Stimulated activated CD4-positive, alpha-beta T cell treated with anti-CD3 and anti-CD28 coated beads, Interleukin-1b, Interleukin-23, amount 100 ng/mL, for 1 hour (primary cell): Measurements from ENCODE around the gene CYTH2.

ENCODE experiments used
- DNase-seq, 2 donors: peaks; one replicate each; pipeline ENCODE4 v3.0.0-alpha.2; 2020; ENCODE audit warnings: low read depth in 2 of 2

The CYTH2 gene, protein sequence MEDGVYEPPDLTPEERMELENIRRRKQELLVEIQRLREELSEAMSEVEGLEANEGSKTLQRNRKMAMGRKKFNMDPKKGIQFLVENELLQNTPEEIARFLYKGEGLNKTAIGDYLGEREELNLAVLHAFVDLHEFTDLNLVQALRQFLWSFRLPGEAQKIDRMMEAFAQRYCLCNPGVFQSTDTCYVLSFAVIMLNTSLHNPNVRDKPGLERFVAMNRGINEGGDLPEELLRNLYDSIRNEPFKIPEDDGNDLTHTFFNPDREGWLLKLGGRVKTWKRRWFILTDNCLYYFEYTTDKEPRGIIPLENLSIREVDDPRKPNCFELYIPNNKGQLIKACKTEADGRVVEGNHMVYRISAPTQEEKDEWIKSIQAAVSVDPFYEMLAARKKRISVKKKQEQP

DNA sequence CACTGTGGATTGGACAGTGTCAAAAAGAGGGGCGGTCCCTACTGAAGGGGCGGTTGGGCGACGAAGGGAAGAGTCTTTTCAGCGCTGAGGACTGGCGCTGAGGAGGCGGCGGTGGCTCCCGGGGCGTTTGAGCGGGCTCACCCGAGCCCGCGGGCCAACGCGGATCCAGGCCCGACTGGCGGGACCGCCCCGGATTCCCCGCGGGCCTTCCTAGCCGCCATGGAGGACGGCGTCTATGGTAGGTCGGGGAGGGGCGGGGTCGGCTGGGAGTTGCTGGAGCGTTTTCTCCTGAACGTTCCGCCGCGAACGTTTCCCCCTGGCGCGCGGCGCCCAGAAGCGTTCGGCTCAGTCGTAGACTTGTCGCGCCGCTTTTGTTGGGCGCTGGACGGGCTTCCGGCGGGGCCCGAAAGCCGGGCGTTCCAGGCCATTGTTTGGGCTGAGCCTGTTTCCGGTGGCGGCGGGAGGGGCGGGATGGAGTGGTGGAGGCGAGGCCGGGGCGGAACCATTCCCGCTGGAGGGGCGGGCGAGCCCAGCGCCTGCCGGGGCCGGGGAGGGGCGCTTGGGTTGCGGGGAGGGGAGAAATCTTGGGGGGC, at the start of gene CYTH2:
TSS of gene CYTH2 (plus strand) at position 81 of the 593 bp plus-strand sequence. CDS start at position 220, 139 bp downstream.
- DNase-seq = peak; percentile 27 to 37

DNA sequence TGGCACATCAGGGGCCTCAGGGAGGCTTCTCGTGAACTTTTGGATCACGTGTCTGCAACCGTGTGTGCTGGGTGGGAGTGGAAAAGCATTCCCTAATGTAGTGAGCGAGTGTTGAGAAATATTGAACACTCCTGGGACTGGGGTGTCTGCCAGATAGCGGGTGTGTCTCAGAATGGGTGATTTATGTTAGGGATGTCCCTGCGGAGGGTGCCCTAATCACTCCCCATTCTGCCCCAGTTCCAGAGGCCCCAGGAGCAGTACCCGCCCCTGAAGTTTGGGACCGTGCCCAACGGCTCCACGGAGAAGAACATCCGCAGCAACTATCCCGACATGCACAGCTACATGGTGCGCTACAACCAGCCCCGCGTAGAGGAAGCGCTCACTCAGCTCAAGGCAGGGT, 47.6 kb upstream of the CYTH2 start:
- no peak for DNase-seq

- no peak for DNase-seq
Measured at GRCh38 chr19:48424694-48425219, 44.4 kb upstream of the CYTH2 start.

DNA sequence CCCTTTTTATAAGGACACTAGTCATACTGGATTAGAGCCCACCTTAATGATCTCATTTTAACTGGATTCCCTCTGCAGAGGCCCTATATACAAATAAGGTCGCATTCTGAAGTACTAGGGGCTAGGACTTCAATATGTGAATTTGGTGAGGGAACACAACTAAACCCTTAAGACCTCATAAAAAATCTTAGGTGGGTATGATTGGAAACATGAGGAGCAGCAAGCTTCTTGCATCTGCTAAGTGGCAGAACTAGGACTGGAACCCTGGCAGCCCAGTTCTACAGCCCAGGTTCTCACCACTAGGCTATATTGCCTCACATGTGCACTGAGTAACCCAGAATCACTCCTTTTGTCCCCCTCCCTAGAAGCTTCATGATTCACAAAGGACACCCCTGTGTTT, 40.5 kb upstream of the CYTH2 start:
- DNase-seq = no peak

GRCh38 chr19:48433337-48433736, 35.8 kb upstream of the CYTH2 start:
- DNase-seq = no peak

- DNase-seq = no peak
Measured at GRCh38 chr19:48436586-48436985, 32.6 kb upstream of the CYTH2 start.

- no peak for DNase-seq
Measured at GRCh38 chr19:48441360-48442050, 27.7 kb upstream of the CYTH2 start.

- DNase-seq = no peak
Measured at GRCh38 chr19:48442116-48443035, 26.8 kb upstream of the CYTH2 start.

DNA sequence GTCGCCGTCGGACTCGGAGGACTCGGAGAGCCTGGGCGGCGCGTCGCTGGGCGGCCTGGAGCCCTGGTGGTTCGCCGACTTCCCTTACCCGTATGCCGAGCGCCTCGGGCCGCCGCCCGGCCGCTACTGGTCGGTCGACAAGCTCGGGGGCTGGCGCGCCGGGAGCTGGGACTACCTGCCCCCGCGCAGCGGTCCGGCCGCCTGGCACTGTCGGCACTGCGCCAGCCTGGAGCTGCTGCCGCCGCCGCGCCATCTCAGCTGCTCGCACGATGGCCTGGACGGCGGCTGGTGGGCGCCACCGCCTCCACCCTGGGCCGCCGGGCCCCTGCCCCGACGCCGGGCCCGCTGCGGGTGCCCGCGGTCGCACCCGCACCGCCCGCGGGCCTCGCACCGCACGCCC, 25.9 kb upstream of the CYTH2 start:
- no peak for DNase-seq

DNA sequence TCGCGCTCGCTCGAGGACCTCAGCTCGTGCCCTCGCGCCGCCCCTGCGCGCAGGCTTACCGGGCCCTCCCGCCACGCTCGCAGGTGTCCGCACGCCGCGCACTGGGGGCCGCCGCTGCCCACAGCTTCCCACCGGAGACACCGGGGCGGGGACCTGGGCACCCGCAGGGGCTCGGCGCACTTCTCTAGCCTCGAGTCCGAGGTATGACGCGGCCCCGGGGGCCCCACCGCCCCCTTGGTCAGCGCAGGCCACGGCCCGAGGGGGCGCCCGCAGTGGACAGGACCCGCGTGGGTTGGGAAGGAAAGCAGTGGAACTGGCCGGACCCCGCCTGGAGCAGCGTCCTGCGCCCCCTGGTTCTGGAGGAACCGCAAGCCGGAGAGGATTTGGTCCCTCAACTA, 25.4 kb upstream of the CYTH2 start:
- no peak for DNase-seq

GRCh38 chr19:48444129-48444935, 24.8 kb upstream of the CYTH2 start:
- no peak for DNase-seq

- DNase-seq = no peak
Measured at GRCh38 chr19:48444936-48445200, 24.3 kb upstream of the CYTH2 start.

DNA sequence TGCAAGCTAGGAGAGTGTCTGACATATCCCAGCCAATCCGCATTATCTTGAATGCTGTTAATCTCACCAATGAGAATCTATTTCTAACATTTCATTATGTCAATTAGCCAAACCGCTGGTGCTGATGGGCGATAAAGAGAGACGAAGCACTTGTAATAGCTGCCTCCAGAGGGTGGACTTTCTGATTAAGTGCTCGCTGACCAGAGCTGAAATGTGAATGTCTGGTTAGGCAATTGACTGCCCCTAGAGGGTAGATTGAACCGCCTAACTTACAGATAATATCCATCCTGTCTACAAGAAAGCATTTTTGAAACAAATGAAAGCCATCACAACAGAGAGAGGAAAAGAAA, 23.9 kb upstream of the CYTH2 start:
- no peak for DNase-seq

- DNase-seq = peak; percentile 79 to 82
Measured at GRCh38 chr19:48445606-48446481, 23.3 kb upstream of the CYTH2 start, which contains the start of gene GRWD1. Gene GRWD1 (plus strand): TSS chr19:48445983. CDS start chr19:48446006, 23 bp downstream.

- DNase-seq = no peak
Measured at GRCh38 chr19:48446579-48446978, 22.6 kb upstream of the CYTH2 start.

GRCh38 chr19:48448563-48448962, 20.6 kb upstream of the CYTH2 start:
- no peak for DNase-seq

GRCh38 chr19:48450441-48450840, 18.7 kb upstream of the CYTH2 start:
- no peak for DNase-seq

DNA sequence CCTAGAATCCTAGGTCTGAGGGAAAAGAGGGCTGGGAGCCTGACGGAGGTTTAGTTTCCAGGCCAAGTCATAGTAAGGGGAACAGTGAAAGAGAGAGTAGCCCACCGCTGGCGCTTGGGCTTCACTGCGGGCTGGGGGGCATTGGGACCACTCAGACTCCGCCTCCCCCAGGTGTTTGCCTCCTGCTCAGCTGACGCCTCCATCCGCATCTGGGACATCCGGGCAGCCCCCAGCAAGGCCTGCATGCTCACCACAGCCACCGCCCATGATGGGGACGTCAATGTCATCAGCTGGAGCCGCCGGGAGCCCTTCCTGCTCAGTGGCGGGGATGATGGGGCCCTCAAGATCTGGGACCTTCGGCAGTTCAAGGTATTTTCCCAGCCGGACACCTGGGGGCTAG, 18.3 kb upstream of the CYTH2 start:
- no peak for DNase-seq

DNA sequence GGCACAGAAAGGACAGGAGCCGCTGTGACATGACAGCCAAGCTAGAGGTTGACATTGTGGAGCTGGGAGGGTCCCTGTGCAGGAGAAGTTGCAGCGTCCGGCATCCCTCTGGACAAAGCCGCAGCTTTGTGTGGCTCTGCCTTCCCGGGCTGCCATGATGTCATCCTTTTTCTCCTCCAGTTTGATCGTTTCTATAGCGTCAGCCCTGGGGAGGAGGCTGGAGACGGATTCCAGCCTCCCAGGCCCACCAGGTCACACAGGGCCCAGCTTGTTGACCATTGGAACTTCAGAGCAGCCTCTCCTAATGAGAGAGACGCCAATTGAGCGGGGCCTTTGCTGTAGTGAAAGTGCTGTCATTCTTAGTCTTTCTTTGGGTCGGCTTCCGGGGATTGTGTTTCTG, 17.5 kb upstream of the CYTH2 start:
- DNase-seq = no peak
